ENCODE data around the gene KARS1.
A peak's percentile ranks its signal among the peaks of the same experiment; 100 is the strongest.
"Not testable (repeated sequence)": the region's sequence is repeated elsewhere in the genome, so short reads cannot be mapped to it uniquely, and the experiment has no call there.

KARS1 gene

GRCh38 chr16:75624921-75625334 lies 22.5 kb downstream of the KARS1 start:
- no peak for DNase-seq
- ATAC-seq: no peak

- DNase-seq (peak; percentile 97), ATAC-seq (peak; percentile 97)
Observed at GRCh38 chr16:75622761-75623605, 24.5 kb downstream of the KARS1 start, which contains the start of gene ADAT1. ADAT1 (minus strand) TSS chr16:75623281; CDS start chr16:75620799, 2,482 bp downstream.

- DNase-seq: no peak
- ATAC-seq: no peak
Observed at GRCh38 chr16:75621170-75621477, 26.3 kb downstream of the KARS1 start.

GRCh38 chr16:75620326-75621169 lies 26.9 kb downstream of the KARS1 start:
- ATAC-seq (peak; percentile 13), DNase-seq (peak; percentile 25)

GRCh38 chr16:75618780-75619179 lies 28.7 kb downstream of the KARS1 start:
- ATAC-seq (no peak), DNase-seq (no peak)

GRCh38 chr16:75617121-75617520 lies 30.3 kb downstream of the KARS1 start:
- no peak for ATAC-seq

GRCh38 chr16:75616521-75617010 lies 30.9 kb downstream of the KARS1 start:
- ATAC-seq: peak; percentile 72
- no peak for DNase-seq

More at GRCh38 chr16:75617121-75617520, 30.3 kb downstream of the KARS1 start:
- no peak for DNase-seq

GRCh38 chr16:75615619-75616018 lies 31.8 kb downstream of the KARS1 start:
- DNase-seq (no peak), ATAC-seq (no peak)

- ATAC-seq: no peak
- DNase-seq: no peak
Observed at GRCh38 chr16:75614066-75614897, 33.2 kb downstream of the KARS1 start.

- ATAC-seq (no peak), DNase-seq (no peak)
Observed at GRCh38 chr16:75606507-75606906, 41.0 kb downstream of the KARS1 start.

GRCh38 chr16:75603241-75603640 lies 44.2 kb downstream of the KARS1 start:
- DNase-seq: no peak
- ATAC-seq: no peak

GRCh38 chr16:75599452-75600277 lies 47.8 kb downstream of the KARS1 start:
- no peak for DNase-seq
- ATAC-seq: no peak

GRCh38 chr16:75593825-75594820 lies 53.3 kb downstream of the KARS1 start:
- no peak for DNase-seq
- ATAC-seq: peak; percentile 73

GRCh38 chr16:75593308-75593707 lies 54.2 kb downstream of the KARS1 start:
- DNase-seq: no peak
- ATAC-seq: no peak

- not testable (repeated sequence) for ATAC-seq, DNase-seq
Observed at GRCh38 chr16:75591927-75592326, 55.5 kb downstream of the KARS1 start.

- ATAC-seq (no peak), DNase-seq (no peak)
Observed at GRCh38 chr16:75590920-75591843, 56.3 kb downstream of the KARS1 start.

GRCh38 chr16:75589306-75589705 lies 58.2 kb downstream of the KARS1 start:
- no peak for ATAC-seq
- no peak for DNase-seq

GRCh38 chr16:75588716-75589115 lies 58.7 kb downstream of the KARS1 start:
- ATAC-seq (no peak), DNase-seq (no peak)

GRCh38 chr16:75584108-75584507 lies 63.4 kb downstream of the KARS1 start:
- DNase-seq: no peak
- ATAC-seq: no peak
